Activated CD4-positive, alpha-beta T cell treated with anti-CD3 and anti-CD28 coated beads, Interleukin-10, Interleukin-2, amounts not matched to agents 100 ng/mL and 50 ng/mL, durations not matched to agents 16 hours and 8 hours (primary cell): ENCODE measurements around the gene NAT16.
"Not testable (repeated sequence)": the region's sequence is repeated elsewhere in the genome, so short reads cannot be mapped to it uniquely, and the experiment has no call there.

ENCODE experiments used
- DNase-seq: peaks from one replicate; pipeline ENCODE4 v3.0.0-alpha.2; 2020

The NAT16 gene

GRCh38 chr7:101180130-101180755 is at the start of gene NAT16:
TSS of gene NAT16 (minus strand) at chr7:101180293. CDS start at chr7:101174807, 5,486 bp downstream.
- no peak for DNase-seq

- DNase-seq = no peak
Observed at GRCh38 chr7:101226721-101227120, 46.6 kb upstream of the NAT16 start.

- DNase-seq = no peak
Observed at GRCh38 chr7:101225650-101226049, 45.6 kb upstream of the NAT16 start.

GRCh38 chr7:101223528-101223927 is 43.4 kb upstream of the NAT16 start:
- DNase-seq = no peak

GRCh38 chr7:101222275-101222830 is 42.3 kb upstream of the NAT16 start:
- DNase-seq = no peak

GRCh38 chr7:101220295-101220694 is 40.2 kb upstream of the NAT16 start:
- no peak for DNase-seq

GRCh38 chr7:101218236-101219125 is 38.4 kb upstream of the NAT16 start:
- no peak for DNase-seq

- peak; percentile 97 for DNase-seq
Observed at GRCh38 chr7:101217388-101218235, 37.5 kb upstream of the NAT16 start, which contains the start of the genes PLOD3 and ZNHIT1. TSS of gene PLOD3 (minus strand) at chr7:101217581. CDS start at chr7:101217274, 307 bp downstream. TSS of gene ZNHIT1 (plus strand) at chr7:101218165. CDS start at chr7:101218196, 31 bp downstream.

- DNase-seq = no peak
Observed at GRCh38 chr7:101216860-101217387, 36.8 kb upstream of the NAT16 start.

GRCh38 chr7:101216001-101216859 is 36.1 kb upstream of the NAT16 start:
- no peak for DNase-seq

- no peak for DNase-seq
Observed at GRCh38 chr7:101212014-101212413, 31.9 kb upstream of the NAT16 start.

- DNase-seq = no peak
Observed at GRCh38 chr7:101211501-101211900, 31.4 kb upstream of the NAT16 start.

- no peak for DNase-seq
Observed at GRCh38 chr7:101210143-101210542, 30.1 kb upstream of the NAT16 start.

- no peak for DNase-seq
Observed at GRCh38 chr7:101208794-101209193, 28.7 kb upstream of the NAT16 start.

- no peak for DNase-seq
Observed at GRCh38 chr7:101207459-101207858, 27.4 kb upstream of the NAT16 start.

- DNase-seq = no peak
Observed at GRCh38 chr7:101206665-101207042, 26.6 kb upstream of the NAT16 start.

GRCh38 chr7:101205901-101206664 is 26.0 kb upstream of the NAT16 start:
- DNase-seq = no peak

GRCh38 chr7:101203740-101204738 is 23.9 kb upstream of the NAT16 start:
- DNase-seq = not testable (repeated sequence)

- DNase-seq = no peak
Observed at GRCh38 chr7:101202603-101202918, 22.5 kb upstream of the NAT16 start.
